BLaER1 (cell line): ENCODE measurements around the gene TAS2R3.

ENCODE experiments used
- H3K27ac ChIP-seq: shearing (Covaris generic); formaldehyde crosslinking; 2 replicates; pipeline ENCODE4 v1.8.1; 2022
- H3K27me3 ChIP-seq: shearing (Covaris generic); formaldehyde crosslinking; 2 replicates; pipeline ENCODE4 v1.8.1; 2022
- H3K36me3 ChIP-seq: shearing (Covaris generic); formaldehyde crosslinking; 2 replicates; pipeline ENCODE4 v1.8.1; 2022
- H3K4me1 ChIP-seq: shearing (Covaris generic); formaldehyde crosslinking; 2 replicates; pipeline ENCODE4 v1.8.1; 2022
- H3K4me2 ChIP-seq: shearing (Covaris generic); formaldehyde crosslinking; 2 replicates; pipeline ENCODE4 v1.8.1; 2022
- H3K4me3 ChIP-seq: shearing (Covaris generic); formaldehyde crosslinking; 2 replicates; pipeline ENCODE4 v1.8.1; 2022
- H3K9ac ChIP-seq: shearing (Covaris generic); formaldehyde crosslinking; 2 replicates; pipeline ENCODE4 v1.8.1; 2022
- H3K9me3 ChIP-seq: shearing (Covaris generic); formaldehyde crosslinking; 2 replicates; pipeline ENCODE4 v1.8.1; 2022
- H4K20me1 ChIP-seq: shearing (Covaris generic); formaldehyde crosslinking; 2 replicates; pipeline ENCODE4 v1.8.1; 2022
- Cebpa-rat ChIP-seq: shearing (Covaris generic); IDR thresholded peaks from 2 replicates; pipeline ENCODE4 v1.8.1; 2022

The TAS2R3 gene

GRCh38 chr7:141763797-141764196, at the start of gene TAS2R3:
TAS2R3 (plus strand) TSS chr7:141764097; CDS start chr7:141764159, 62 bp downstream.
- Histone ChIP-seq H3K27ac (no peak within 1 kb of the TSS), H3K4me2 (no peak within 1 kb of the TSS), H3K36me3 (peaks cover 76% of the 10 kb centered on the region), H4K20me1 (no peaks in the 10 kb centered on the region), H3K9ac (no peak within 1 kb of the TSS), H3K9me3 (no peaks in the 10 kb centered on the region), H3K4me3 (no peak within 1 kb of the TSS), H3K4me1 (no peaks in the 10 kb centered on the region), H3K27me3 (no peaks in the 10 kb centered on the region)
- no peak for TF ChIP-seq Cebpa-rat

GRCh38 chr7:141714571-141714970, 49.3 kb upstream of the TAS2R3 start:
- Histone ChIP-seq H4K20me1 (no peaks in the 10 kb centered on the region), H3K4me3 (no peak overlapping the region), H3K4me1 (no peaks in the 10 kb centered on the region), H3K27ac (no peak overlapping the region), H3K9me3 (no peaks in the 10 kb centered on the region), H3K4me2 (no peak overlapping the region), H3K36me3 (no peaks in the 10 kb centered on the region), H3K27me3 (no peaks in the 10 kb centered on the region), H3K9ac (no peak overlapping the region)
- no peak for TF ChIP-seq Cebpa-rat

- Histone ChIP-seq H3K9ac (no peak overlapping the region), H3K4me3 (no peak overlapping the region), H3K36me3 (no peaks in the 10 kb centered on the region), H3K4me2 (no peak overlapping the region), H3K27ac (no peak overlapping the region), H3K4me1 (no peaks in the 10 kb centered on the region), H3K27me3 (no peaks in the 10 kb centered on the region), H4K20me1 (no peaks in the 10 kb centered on the region), H3K9me3 (no peaks in the 10 kb centered on the region)
- no peak for TF ChIP-seq Cebpa-rat
Measured at GRCh38 chr7:141715018-141715417, 48.9 kb upstream of the TAS2R3 start.

- H3K27ac ChIP-seq = no peak overlapping the region
- no peaks in the 10 kb centered on the region for H3K27me3 ChIP-seq
- H3K36me3 ChIP-seq = no peaks in the 10 kb centered on the region
- no peak overlapping the region for H3K9ac ChIP-seq
- no peaks in the 10 kb centered on the region for H4K20me1 ChIP-seq
- H3K4me1 ChIP-seq = no peaks in the 10 kb centered on the region
- H3K4me3 ChIP-seq = no peak overlapping the region
- H3K4me2 ChIP-seq = no peak overlapping the region
- TF ChIP-seq Cebpa-rat = no peak
- H3K9me3 ChIP-seq = no peaks in the 10 kb centered on the region
Measured at GRCh38 chr7:141715794-141716689, 47.9 kb upstream of the TAS2R3 start.

GRCh38 chr7:141717450-141717849, 46.4 kb upstream of the TAS2R3 start:
- Histone ChIP-seq H3K9me3 (no peaks in the 10 kb centered on the region), H3K4me2 (no peak overlapping the region), H3K9ac (no peak overlapping the region), H4K20me1 (no peaks in the 10 kb centered on the region), H3K27me3 (no peaks in the 10 kb centered on the region), H3K4me1 (no peaks in the 10 kb centered on the region), H3K4me3 (no peak overlapping the region), H3K36me3 (no peaks in the 10 kb centered on the region), H3K27ac (no peak overlapping the region)
- TF ChIP-seq Cebpa-rat = no peak

- Histone ChIP-seq H3K4me1 (no peaks in the 10 kb centered on the region), H4K20me1 (no peaks in the 10 kb centered on the region), H3K27me3 (no peaks in the 10 kb centered on the region), H3K9me3 (no peaks in the 10 kb centered on the region), H3K27ac (no peak overlapping the region), H3K4me2 (no peak overlapping the region), H3K9ac (no peak overlapping the region), H3K4me3 (no peak overlapping the region), H3K36me3 (no peaks in the 10 kb centered on the region)
- no peak for TF ChIP-seq Cebpa-rat
Measured at GRCh38 chr7:141722529-141722928, 41.4 kb upstream of the TAS2R3 start.

- Histone ChIP-seq H3K4me3 (no peak overlapping the region), H3K36me3 (no peaks in the 10 kb centered on the region), H3K4me1 (no peaks in the 10 kb centered on the region), H3K27ac (no peak overlapping the region), H4K20me1 (no peaks in the 10 kb centered on the region), H3K27me3 (no peaks in the 10 kb centered on the region), H3K4me2 (no peak overlapping the region), H3K9ac (no peak overlapping the region), H3K9me3 (no peaks in the 10 kb centered on the region)
- TF ChIP-seq Cebpa-rat = no peak
Measured at GRCh38 chr7:141729020-141729419, 34.9 kb upstream of the TAS2R3 start.

GRCh38 chr7:141731476-141732149, 32.3 kb upstream of the TAS2R3 start:
- Histone ChIP-seq H3K27ac (no peak overlapping the region), H3K9me3 (no peaks in the 10 kb centered on the region), H3K4me2 (no peak overlapping the region), H3K9ac (no peak overlapping the region), H3K4me1 (peaks cover under 1% of the 10 kb centered on the region; the same call in 1 of the 2 replicates), H3K36me3 (no peaks in the 10 kb centered on the region), H4K20me1 (no peaks in the 10 kb centered on the region), H3K27me3 (no peaks in the 10 kb centered on the region), H3K4me3 (no peak overlapping the region)
- TF ChIP-seq Cebpa-rat = no peak

- Histone ChIP-seq H3K4me3 (peak overlapping the region; percentile 80), H3K27ac (peak overlapping the region; percentile 82), H3K9me3 (no peaks in the 10 kb centered on the region), H3K9ac (peak overlapping the region; percentile 88), H3K4me2 (peak overlapping the region; percentile 87), H3K36me3 (peaks cover 27% of the 10 kb centered on the region), H4K20me1 (peaks cover 23% of the 10 kb centered on the region), H3K4me1 (peaks cover 34% of the 10 kb centered on the region), H3K27me3 (no peaks in the 10 kb centered on the region)
- peak; percentile 60 for TF ChIP-seq Cebpa-rat
Measured at GRCh38 chr7:141737118-141737835, 26.6 kb upstream of the TAS2R3 start.
